Osteocyte (in vitro differentiated cells): ENCODE results near the gene REXO4. TPM values are rescaled to one million over a fixed set of nuclear protein-coding genes. Genes with fewer than 3 reads are reported as not detected.

Source experiments
- DNase-seq: peaks from one replicate; pipeline ENCODE4 v3.0.0; 2021; ENCODE audit warnings: mixed read lengths; ENCODE audit not compliant: unreplicated experiment; ENCODE audit errors: extremely low spot score
- H3K27ac Mint-ChIP-seq: one replicate; pipeline ENCODE4 v1.8.0; 2021; ENCODE audit warnings: mild to moderate bottlenecking, mixed read lengths; ENCODE audit not compliant: unreplicated experiment
- H3K27me3 Mint-ChIP-seq: one replicate; pipeline ENCODE4 v1.8.0; 2021; ENCODE audit warnings: mixed read lengths; ENCODE audit not compliant: unreplicated experiment
- H3K36me3 Mint-ChIP-seq: one replicate; pipeline ENCODE4 v1.8.0; 2021; ENCODE audit warnings: mixed read lengths; ENCODE audit not compliant: unreplicated experiment
- H3K4me1 Mint-ChIP-seq: one replicate; pipeline ENCODE4 v1.8.0; 2021; ENCODE audit warnings: mixed read lengths; ENCODE audit not compliant: unreplicated experiment
- H3K4me3 Mint-ChIP-seq: one replicate; pipeline ENCODE4 v1.8.0; 2021; ENCODE audit warnings: mild to moderate bottlenecking, moderate library complexity, mixed read lengths; ENCODE audit not compliant: unreplicated experiment
- H3K9me3 Mint-ChIP-seq: one replicate; pipeline ENCODE4 v1.8.0; 2021; ENCODE audit warnings: mixed read lengths; ENCODE audit not compliant: unreplicated experiment
- CTCF ChIP-seq: fragments of 200-600 bp; sonication (generic); IDR thresholded peaks from 2 replicates; pipeline ENCODE4 v1.5.0; 2021; ENCODE audit warnings: antibody characterized with exemption, mild to moderate bottlenecking, moderate library complexity
- total RNA-seq: library from RNA; stranded (reverse); gene quantifications from 2 replicates; pipeline ENCODE4 v1.2.1, GENCODE V29; 2021

The REXO4 gene
- total RNA-seq, 1 donor from 2014 or later, result 22.2 TPM

- no peaks in the 10 kb centered on the region for H3K36me3 Mint-ChIP-seq
Measured at GRCh38 chr9:133441571-133441970, 23.8 kb upstream of the REXO4 start.

GRCh38 chr9:133440874-133441273 lies 23.1 kb upstream of the REXO4 start:
- H3K36me3 Mint-ChIP-seq, result no peaks in the 10 kb centered on the region
- no peak for DNase-seq
- no peak overlapping the region for H3K27ac Mint-ChIP-seq
- no peak overlapping the region for H3K4me3 Mint-ChIP-seq
- peaks cover 6% of the 10 kb centered on the region for H3K27me3 Mint-ChIP-seq
- TF ChIP-seq CTCF, result no peak
- H3K4me1 Mint-ChIP-seq, result no peaks in the 10 kb centered on the region
- no peaks in the 10 kb centered on the region for H3K9me3 Mint-ChIP-seq

More at GRCh38 chr9:133441571-133441970, 23.8 kb upstream of the REXO4 start:
- Mint-ChIP-seq H3K27me3 (peaks cover 13% of the 10 kb centered on the region), H3K9me3 (no peaks in the 10 kb centered on the region), H3K4me3 (no peak overlapping the region), H3K27ac (no peak overlapping the region), H3K4me1 (no peaks in the 10 kb centered on the region)
- no peak for DNase-seq
- no peak for TF ChIP-seq CTCF

- no peaks in the 10 kb centered on the region for H3K4me1 Mint-ChIP-seq
- DNase-seq, result no peak
- H3K36me3 Mint-ChIP-seq, result no peaks in the 10 kb centered on the region
- H3K4me3 Mint-ChIP-seq, result no peak overlapping the region
- TF ChIP-seq CTCF, result no peak
- H3K9me3 Mint-ChIP-seq, result no peaks in the 10 kb centered on the region
- no peaks in the 10 kb centered on the region for H3K27me3 Mint-ChIP-seq
- H3K27ac Mint-ChIP-seq, result no peak overlapping the region
Measured at GRCh38 chr9:133439337-133439736, 21.5 kb upstream of the REXO4 start.

- H3K36me3 Mint-ChIP-seq, result no peaks in the 10 kb centered on the region
- no peaks in the 10 kb centered on the region for H3K9me3 Mint-ChIP-seq
- no peak for TF ChIP-seq CTCF
- H3K27ac Mint-ChIP-seq, result no peak overlapping the region
- H3K4me1 Mint-ChIP-seq, result no peaks in the 10 kb centered on the region
- DNase-seq, result no peak
- H3K27me3 Mint-ChIP-seq, result no peaks in the 10 kb centered on the region
- H3K4me3 Mint-ChIP-seq, result no peak overlapping the region
Measured at GRCh38 chr9:133437753-133438531, 20.1 kb upstream of the REXO4 start.

GRCh38 chr9:133436681-133437080 lies 18.9 kb upstream of the REXO4 start:
- DNase-seq, result no peak
- no peak for TF ChIP-seq CTCF
- Mint-ChIP-seq H3K36me3 (no peaks in the 10 kb centered on the region), H3K4me1 (no peaks in the 10 kb centered on the region), H3K4me3 (no peak overlapping the region), H3K27ac (no peak overlapping the region), H3K27me3 (no peaks in the 10 kb centered on the region), H3K9me3 (no peaks in the 10 kb centered on the region)
